ENCODE data around the gene SHB. TPM values are rescaled to one million over a fixed set of nuclear protein-coding genes. Genes with fewer than 3 reads are reported as not detected.
A peak's percentile ranks its signal among the peaks of the same experiment; 100 is the strongest.

SHB gene
- total and polyA plus RNA-seq, 2 experiments from 2014 or later, result 28.2 to 46.9 TPM

DNA sequence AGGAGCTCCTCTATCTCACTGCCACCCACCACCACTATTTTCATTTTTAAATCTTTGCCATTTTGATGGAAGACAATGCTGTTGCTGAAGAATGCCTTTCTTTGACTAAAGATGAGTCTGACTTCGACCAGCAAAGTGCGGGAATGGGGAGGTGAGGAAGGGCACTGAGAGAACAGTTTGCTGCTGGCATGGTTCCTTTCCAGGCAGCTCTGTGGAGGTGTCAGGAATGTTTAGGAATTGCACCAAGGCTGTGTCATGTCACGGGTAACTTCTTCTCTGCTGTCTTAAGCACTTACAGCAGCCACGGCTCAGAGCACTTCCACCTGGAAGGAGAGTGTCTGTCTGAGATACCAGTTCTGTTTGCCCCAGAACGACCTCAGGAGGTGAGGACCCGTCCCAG, 41.4 kb upstream of the SHB start:
- no peaks in the 10 kb centered on the region for H3K27me3 ChIP-seq
- no peaks in the 10 kb centered on the region for H3K9me3 ChIP-seq (ENCODE audit: low read depth)
- no peak overlapping the region for H3K27ac ChIP-seq
- H3K4me3 ChIP-seq, result no peak overlapping the region
- no peaks in the 10 kb centered on the region for H3K36me3 ChIP-seq
- H3K4me1 ChIP-seq (ENCODE audit: low read depth), result peaks cover 6% of the 10 kb centered on the region
- TF ChIP-seq, protein P1, sequence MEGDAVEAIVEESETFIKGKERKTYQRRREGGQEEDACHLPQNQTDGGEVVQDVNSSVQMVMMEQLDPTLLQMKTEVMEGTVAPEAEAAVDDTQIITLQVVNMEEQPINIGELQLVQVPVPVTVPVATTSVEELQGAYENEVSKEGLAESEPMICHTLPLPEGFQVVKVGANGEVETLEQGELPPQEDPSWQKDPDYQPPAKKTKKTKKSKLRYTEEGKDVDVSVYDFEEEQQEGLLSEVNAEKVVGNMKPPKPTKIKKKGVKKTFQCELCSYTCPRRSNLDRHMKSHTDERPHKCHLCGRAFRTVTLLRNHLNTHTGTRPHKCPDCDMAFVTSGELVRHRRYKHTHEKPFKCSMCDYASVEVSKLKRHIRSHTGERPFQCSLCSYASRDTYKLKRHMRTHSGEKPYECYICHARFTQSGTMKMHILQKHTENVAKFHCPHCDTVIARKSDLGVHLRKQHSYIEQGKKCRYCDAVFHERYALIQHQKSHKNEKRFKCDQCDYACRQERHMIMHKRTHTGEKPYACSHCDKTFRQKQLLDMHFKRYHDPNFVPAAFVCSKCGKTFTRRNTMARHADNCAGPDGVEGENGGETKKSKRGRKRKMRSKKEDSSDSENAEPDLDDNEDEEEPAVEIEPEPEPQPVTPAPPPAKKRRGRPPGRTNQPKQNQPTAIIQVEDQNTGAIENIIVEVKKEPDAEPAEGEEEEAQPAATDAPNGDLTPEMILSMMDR (IDR thresholded peaks at IDR 0.05; ENCODE audit: low read depth, low read length), result no peak
- DNase-seq (ENCODE audit: low read depth in 1 of 2, low spot score in 1 of 2), result no peak

DNA sequence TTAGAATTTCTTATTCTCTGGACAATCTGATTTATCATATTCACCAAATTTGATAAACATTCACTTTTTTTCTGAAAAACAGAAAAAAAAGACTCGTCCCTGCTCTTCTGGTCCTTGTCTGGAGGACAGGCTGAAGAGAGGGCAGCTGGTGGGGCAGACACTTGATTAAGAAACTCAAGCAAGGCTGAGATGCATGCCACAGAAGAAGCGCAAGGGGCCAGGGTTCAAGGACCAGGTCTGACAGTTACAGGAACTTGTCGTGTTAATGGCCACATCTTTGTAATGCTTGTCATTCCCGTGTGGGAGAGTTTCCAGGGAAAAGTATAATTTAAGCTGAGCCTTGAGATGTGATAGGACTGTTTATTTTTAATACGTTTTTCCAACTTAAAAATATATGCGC, 40.6 kb upstream of the SHB start:
- no peaks in the 10 kb centered on the region for H3K9me3 ChIP-seq (ENCODE audit: low read depth)
- H3K4me3 ChIP-seq, result no peak overlapping the region
- peaks cover 6% of the 10 kb centered on the region for H3K4me1 ChIP-seq (ENCODE audit: low read depth)
- no peaks in the 10 kb centered on the region for H3K36me3 ChIP-seq
- TF ChIP-seq, protein P1 (IDR thresholded peaks at IDR 0.05; ENCODE audit: low read depth, low read length), result no peak
- no peaks in the 10 kb centered on the region for H3K27me3 ChIP-seq
- DNase-seq (ENCODE audit: low read depth in 1 of 2, low spot score in 1 of 2), result no peak
- H3K27ac ChIP-seq, result no peak overlapping the region

DNA sequence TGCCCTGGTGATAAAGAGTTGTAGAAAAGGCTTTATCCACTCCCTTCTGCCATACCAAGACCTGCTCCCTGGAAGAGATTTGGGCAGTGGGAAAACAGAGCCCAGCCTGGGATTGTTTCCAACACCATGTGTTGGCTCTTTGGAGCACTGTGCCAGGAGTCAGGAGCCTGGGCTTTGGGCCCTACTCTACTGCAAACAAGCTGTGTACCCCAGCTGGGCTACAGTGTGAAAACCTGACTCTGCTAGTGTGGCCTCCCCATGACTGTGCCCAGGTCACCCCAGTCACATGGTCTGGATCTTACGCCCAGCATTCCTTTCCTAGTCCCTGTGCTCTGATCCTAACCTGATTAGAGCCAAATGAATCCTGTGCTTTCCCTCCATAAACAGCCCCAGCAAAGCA, 39.3 kb upstream of the SHB start:
- no peaks in the 10 kb centered on the region for H3K27me3 ChIP-seq
- no peak overlapping the region for H3K4me3 ChIP-seq
- H3K27ac ChIP-seq, result no peak overlapping the region
- no peak for DNase-seq (ENCODE audit: low read depth in 1 of 2, low spot score in 1 of 2)
- peaks cover 6% of the 10 kb centered on the region for H3K4me1 ChIP-seq (ENCODE audit: low read depth)
- TF ChIP-seq, protein P1 (IDR thresholded peaks at IDR 0.05; ENCODE audit: low read depth, low read length), result no peak
- no peaks in the 10 kb centered on the region for H3K9me3 ChIP-seq (ENCODE audit: low read depth)
- no peaks in the 10 kb centered on the region for H3K36me3 ChIP-seq

DNA sequence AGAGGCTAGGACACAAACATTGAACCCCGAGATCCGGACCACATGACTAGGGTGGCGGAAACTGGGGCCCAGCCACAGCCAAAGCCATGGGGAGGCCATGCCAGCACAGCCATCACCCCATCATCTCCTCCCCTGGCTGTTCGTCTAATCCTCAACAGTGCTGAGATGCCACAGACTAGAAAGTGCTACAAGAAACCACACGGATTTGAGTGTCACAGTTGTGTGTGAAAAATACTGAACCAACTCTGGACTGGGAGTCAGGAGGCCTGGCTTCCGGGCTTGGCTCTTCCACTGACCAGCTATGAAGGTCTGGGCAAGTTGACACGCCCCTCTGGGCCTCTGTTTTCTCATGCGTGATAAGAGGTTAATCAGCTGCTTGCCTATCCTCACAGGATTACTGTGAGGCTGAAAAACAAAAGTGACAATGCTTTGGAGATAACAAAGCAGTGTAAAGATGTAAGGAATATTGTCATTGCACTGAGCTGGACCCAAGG, 38.8 kb upstream of the SHB start:
- H3K27me3 ChIP-seq, result no peaks in the 10 kb centered on the region
- H3K9me3 ChIP-seq (ENCODE audit: low read depth), result no peaks in the 10 kb centered on the region
- TF ChIP-seq, protein P1 (IDR thresholded peaks at IDR 0.05; ENCODE audit: low read depth, low read length), result no peak
- H3K36me3 ChIP-seq, result no peaks in the 10 kb centered on the region
- H3K4me3 ChIP-seq, result no peak overlapping the region
- H3K4me1 ChIP-seq (ENCODE audit: low read depth), result peaks cover 6% of the 10 kb centered on the region
- H3K27ac ChIP-seq, result no peak overlapping the region
- DNase-seq (ENCODE audit: low read depth in 1 of 2, low spot score in 1 of 2), result peak in 1 of 2 donors; percentile 1

DNA sequence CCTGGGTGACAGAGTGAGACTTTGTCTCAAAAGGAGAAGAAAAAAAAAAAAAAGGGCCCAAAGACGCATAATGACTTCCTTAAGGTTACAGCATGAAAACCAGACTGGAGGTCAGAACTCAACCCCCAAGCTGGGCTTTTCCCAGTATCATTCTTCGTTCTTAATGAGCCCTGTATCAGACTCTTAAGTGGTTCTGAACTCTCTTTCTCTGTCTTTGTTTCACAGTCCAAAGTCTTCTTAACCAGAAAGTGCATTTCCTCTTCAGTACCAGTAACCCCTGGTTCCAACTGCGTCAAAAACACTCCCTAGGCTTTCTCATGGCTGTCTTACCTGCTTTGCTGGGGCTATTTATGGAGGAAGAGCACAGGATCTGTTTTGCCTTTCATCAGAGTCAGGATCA, 38.4 kb upstream of the SHB start:
- no peaks in the 10 kb centered on the region for H3K9me3 ChIP-seq (ENCODE audit: low read depth)
- no peak overlapping the region for H3K4me3 ChIP-seq
- no peak for DNase-seq (ENCODE audit: low read depth in 1 of 2, low spot score in 1 of 2)
- TF ChIP-seq, protein P1 (IDR thresholded peaks at IDR 0.05; ENCODE audit: low read depth, low read length), result no peak
- no peaks in the 10 kb centered on the region for H3K36me3 ChIP-seq
- H3K27me3 ChIP-seq, result no peaks in the 10 kb centered on the region
- H3K4me1 ChIP-seq (ENCODE audit: low read depth), result peaks cover 6% of the 10 kb centered on the region
- no peak overlapping the region for H3K27ac ChIP-seq

DNA sequence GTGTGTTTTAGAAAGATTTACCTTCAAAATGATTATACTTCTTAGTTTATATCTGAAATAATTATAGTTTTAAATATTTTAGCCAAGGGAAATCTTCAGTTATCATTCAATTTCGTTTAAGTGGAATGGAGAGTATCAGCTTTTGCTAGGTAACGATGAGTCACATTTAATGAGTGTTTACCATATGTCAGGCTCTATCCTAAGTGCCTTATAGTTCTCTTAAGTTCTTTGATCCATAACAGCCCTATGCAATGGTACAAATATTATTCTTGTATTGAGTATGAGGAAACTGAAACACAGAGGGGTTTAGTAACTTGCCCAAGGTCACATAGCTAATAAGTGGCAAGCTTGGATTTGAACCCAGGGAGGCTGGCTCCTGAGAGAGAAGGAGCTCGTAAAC, 37.5 kb upstream of the SHB start:
- no peaks in the 10 kb centered on the region for H3K9me3 ChIP-seq (ENCODE audit: low read depth)
- no peak overlapping the region for H3K27ac ChIP-seq
- no peaks in the 10 kb centered on the region for H3K36me3 ChIP-seq
- H3K4me1 ChIP-seq (ENCODE audit: low read depth), result peaks cover 6% of the 10 kb centered on the region
- TF ChIP-seq, protein P1 (IDR thresholded peaks at IDR 0.05; ENCODE audit: low read depth, low read length), result no peak
- no peak overlapping the region for H3K4me3 ChIP-seq
- no peaks in the 10 kb centered on the region for H3K27me3 ChIP-seq
- DNase-seq (ENCODE audit: low read depth in 1 of 2, low spot score in 1 of 2), result no peak

Measured in cardiac muscle cell (in vitro differentiated cells and primary cell).